SK-N-SH treated with all-trans-retinoic acid at 6 μM for 48 hours (cell line): ENCODE data around the gene SEL1L3.

Experiments used
- ARNTL ChIP-seq: fragments of 450-650 bp; formaldehyde crosslinking; IDR thresholded peaks from 2 replicates; pipeline ENCODE4 v1.5.0; 2020; ENCODE audit warnings: low read depth, mild to moderate bottlenecking, moderate library complexity, borderline replicate concordance
- ESRRG ChIP-seq: fragments of 250-450 bp; sonication (Bioruptor Pico); IDR thresholded peaks from 2 replicates; pipeline ENCODE4 v1.6.1; 2021; ENCODE audit warnings: mild to moderate bottlenecking
- ZFP3 ChIP-seq: fragments of 250-450 bp; sonication (Bioruptor Pico); IDR thresholded peaks from 2 replicates; pipeline ENCODE4 v1.5.0; 2020; ENCODE audit warnings: mild to moderate bottlenecking, moderate library complexity
- ZNF565 ChIP-seq: fragments of 450-650 bp; formaldehyde crosslinking; conservative IDR thresholded peaks from 2 replicates; pipeline ENCODE4 v1.5.0; 2020; ENCODE audit warnings: low read depth, mild to moderate bottlenecking, moderate library complexity

GRCh38 chr4:25757452-25757851 lies 105.3 kb downstream of the SEL1L3 start:
- TF ChIP-seq ARNTL (CRISPR knock-in tag) = no peak
- TF ChIP-seq ZNF565 (CRISPR knock-in tag) = no peak
- TF ChIP-seq ZFP3 (CRISPR knock-in tag) = no peak
- no peak for TF ChIP-seq ESRRG (CRISPR knock-in tag)
